GM13977 (cell line): Measurements from ENCODE around the gene DOCK10.
"Not testable (repeated sequence)": the region's sequence is repeated elsewhere in the genome, so short reads cannot be mapped to it uniquely, and the experiment has no call there.

Source experiments
- DNase-seq: peaks from one replicate; pipeline ENCODE4 v3.0.0; 2012; ENCODE audit warnings: low spot score
- CTCF ChIP-seq: IDR thresholded peaks from 2 replicates; pipeline ENCODE4 v1.5.1; 2012; ENCODE audit warnings: mild to moderate bottlenecking, control low read depth; ENCODE audit not compliant: insufficient read depth; ENCODE audit errors: extremely low read depth, missing control alignments
- in situ Hi-C: fragments of 300-500 bp; cut with MboI; formaldehyde crosslinking; loops from one replicate; pipeline ENCODE4 v1.12.0; 2022; ENCODE audit warnings: low sequenced_read_pairs, low pct_unique_long_range_greater_than_20kb, mixed read lengths, inconsistent platforms; ENCODE audit not compliant: unreplicated experiment

DOCK10 gene

GRCh38 chr2:224925810-224926100, 116.5 kb downstream of the DOCK10 start:
- no peak for TF ChIP-seq CTCF
- in situ Hi-C loops = loop anchor here (10.0 kb wide), 1 partner anchor 59 kb away; no protein-coding TSS in a partner anchor
- no peak for DNase-seq

- no peak for TF ChIP-seq CTCF
- no peak for DNase-seq
- in situ Hi-C loops = loop anchor here (10.0 kb wide), 1 partner anchor 60 kb away; no protein-coding TSS in a partner anchor
These were observed 117.0 kb downstream of the DOCK10 start for GRCh38 chr2:224925061-224925809.

- in situ Hi-C loops = loop anchor here (10.0 kb wide), 1 partner anchor 60 kb away; no protein-coding TSS in a partner anchor
- no peak for TF ChIP-seq CTCF
- no peak for DNase-seq
These were observed 117.6 kb downstream of the DOCK10 start for GRCh38 chr2:224924631-224925030.

DNA sequence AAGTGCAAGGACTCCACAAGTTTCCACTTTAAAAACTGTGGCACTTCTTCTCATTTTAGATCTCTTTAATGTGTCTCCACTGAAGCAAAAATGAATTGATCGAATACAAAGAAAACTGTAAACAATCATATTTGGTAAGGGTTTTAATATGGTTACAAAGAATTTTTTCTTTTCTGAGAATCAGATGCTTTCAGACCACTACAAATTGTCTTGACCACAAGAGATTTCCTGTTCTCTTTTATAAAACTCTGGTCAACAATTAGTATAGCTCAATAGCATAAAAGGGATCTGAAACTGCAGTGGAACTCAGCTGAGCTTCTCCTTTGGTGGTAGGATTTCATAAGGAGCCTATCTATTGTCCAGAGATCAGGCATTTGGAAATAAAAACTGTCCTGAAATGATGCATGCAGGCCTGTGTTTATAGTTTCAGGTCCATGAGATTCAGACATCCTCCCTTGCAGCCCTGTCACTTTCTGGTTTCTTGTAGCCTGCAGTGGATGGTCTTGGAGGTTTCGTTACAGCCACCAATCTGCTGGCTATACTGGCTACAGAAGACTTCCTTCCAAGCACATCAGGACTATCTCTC, 120.0 kb downstream of the DOCK10 start:
- DNase-seq = peak; percentile 33
- in situ Hi-C loops = loop anchor here (10.0 kb wide), 1 partner anchor 63 kb away; no protein-coding TSS in a partner anchor
- no peak for TF ChIP-seq CTCF

GRCh38 chr2:224919472-224920110, 122.7 kb downstream of the DOCK10 start:
- in situ Hi-C loops = loop anchor here (10.0 kb wide), 1 partner anchor 65 kb away; no protein-coding TSS in a partner anchor
- TF ChIP-seq CTCF = no peak
- DNase-seq = no peak

GRCh38 chr2:224918626-224919471, 123.4 kb downstream of the DOCK10 start:
- in situ Hi-C loops = no loop called here
- TF ChIP-seq CTCF = no peak
- no peak for DNase-seq

- DNase-seq, in situ Hi-C loops: not testable (repeated sequence)
These were observed 125.0 kb downstream of the DOCK10 start for GRCh38 chr2:224917246-224917645.
